Measurements from ENCODE around the gene TPCN1. TPM values are rescaled to one million over a fixed set of nuclear protein-coding genes. Genes with fewer than 3 reads are reported as not detected.

TPCN1 gene
- total RNA-seq, 1 donor from 2014 or later: 153 TPM

DNA sequence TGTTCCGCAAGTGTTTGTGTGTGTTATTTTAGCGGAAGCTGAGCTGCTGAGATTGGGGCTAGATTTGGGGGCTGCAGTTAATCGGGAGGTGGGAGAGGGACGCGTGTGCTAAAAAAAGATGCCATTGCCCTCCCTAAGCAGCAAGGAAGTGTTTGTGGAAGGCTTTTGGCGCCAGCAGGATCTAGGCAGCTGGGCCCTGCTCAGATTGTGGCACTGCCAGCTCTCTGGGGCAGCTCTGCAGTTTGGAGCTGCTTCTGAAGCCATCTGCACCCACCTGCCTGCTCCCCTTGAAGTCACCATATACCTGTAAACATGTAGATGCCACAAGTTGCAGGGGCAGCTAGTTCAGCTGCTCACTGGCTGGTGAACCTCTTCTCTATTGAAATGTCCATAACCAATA is 28.8 kb downstream of the TPCN1 start:
- peaks cover 16% of the 10 kb centered on the region for H3K9me3 ChIP-seq (replicated peaks)
- H3K4me1 ChIP-seq: peaks cover 95% of the 10 kb centered on the region
- H3K4me3 ChIP-seq: no peak overlapping the region
- H3K36me3 ChIP-seq: peaks cover 50% of the 10 kb centered on the region
- peak overlapping the region; percentile 99 for H3K27ac ChIP-seq (replicated peaks)
- TF ChIP-seq, protein P1, sequence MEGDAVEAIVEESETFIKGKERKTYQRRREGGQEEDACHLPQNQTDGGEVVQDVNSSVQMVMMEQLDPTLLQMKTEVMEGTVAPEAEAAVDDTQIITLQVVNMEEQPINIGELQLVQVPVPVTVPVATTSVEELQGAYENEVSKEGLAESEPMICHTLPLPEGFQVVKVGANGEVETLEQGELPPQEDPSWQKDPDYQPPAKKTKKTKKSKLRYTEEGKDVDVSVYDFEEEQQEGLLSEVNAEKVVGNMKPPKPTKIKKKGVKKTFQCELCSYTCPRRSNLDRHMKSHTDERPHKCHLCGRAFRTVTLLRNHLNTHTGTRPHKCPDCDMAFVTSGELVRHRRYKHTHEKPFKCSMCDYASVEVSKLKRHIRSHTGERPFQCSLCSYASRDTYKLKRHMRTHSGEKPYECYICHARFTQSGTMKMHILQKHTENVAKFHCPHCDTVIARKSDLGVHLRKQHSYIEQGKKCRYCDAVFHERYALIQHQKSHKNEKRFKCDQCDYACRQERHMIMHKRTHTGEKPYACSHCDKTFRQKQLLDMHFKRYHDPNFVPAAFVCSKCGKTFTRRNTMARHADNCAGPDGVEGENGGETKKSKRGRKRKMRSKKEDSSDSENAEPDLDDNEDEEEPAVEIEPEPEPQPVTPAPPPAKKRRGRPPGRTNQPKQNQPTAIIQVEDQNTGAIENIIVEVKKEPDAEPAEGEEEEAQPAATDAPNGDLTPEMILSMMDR (IDR thresholded peaks at IDR 0.05; ENCODE audit: borderline replicate concordance): no peak
- H3K27me3 ChIP-seq (ENCODE audit: low read depth): no peaks in the 10 kb centered on the region
- no peak for DNase-seq
- intact Hi-C loops (cut with micrococcal nuclease): no loop called here

DNA sequence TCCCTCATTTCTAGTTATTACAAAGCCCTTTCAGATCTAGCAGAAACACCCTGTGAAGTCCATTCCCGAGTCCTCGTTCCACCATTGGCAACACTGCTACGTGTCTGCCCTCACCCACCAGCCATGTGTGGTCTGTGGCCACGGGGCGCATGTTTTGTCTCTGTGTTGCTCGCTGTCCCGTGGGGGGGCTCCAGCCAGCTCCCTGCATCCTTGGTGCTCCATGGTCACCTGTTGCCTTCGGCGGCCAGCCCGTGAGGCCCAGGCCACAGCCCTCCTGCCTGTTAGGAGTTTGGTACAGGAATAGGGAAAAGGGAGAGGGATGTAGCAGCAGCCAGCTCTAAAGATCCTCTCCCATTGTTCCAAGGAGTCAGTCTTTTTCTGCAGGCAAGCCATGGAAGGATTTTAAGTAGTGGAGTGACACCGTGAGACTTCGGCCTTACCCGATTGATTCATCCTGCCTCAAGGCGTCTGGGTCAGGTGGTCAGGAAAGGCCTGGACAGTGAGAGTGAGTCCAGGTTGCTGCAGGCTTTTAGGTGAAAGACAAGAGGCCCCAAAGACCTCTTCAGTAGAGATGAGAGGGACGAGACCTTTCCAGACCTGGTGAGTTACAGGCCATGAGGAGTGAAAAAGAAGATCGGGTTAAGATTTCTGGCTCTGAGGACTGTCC is 30.3 kb downstream of the TPCN1 start:
- TF ChIP-seq, protein P1 (IDR thresholded peaks at IDR 0.05; ENCODE audit: borderline replicate concordance): no peak
- Histone ChIP-seq H3K36me3 (peaks cover 50% of the 10 kb centered on the region), H3K9me3 (replicated peaks) (peaks cover 16% of the 10 kb centered on the region), H3K4me3 (no peak overlapping the region), H3K4me1 (peaks cover 84% of the 10 kb centered on the region), H3K27ac (replicated peaks) (peak overlapping the region; percentile 99), H3K27me3 (ENCODE audit: low read depth) (no peaks in the 10 kb centered on the region)
- DNase-seq: no peak
- intact Hi-C loops (cut with micrococcal nuclease): no loop called here

DNA sequence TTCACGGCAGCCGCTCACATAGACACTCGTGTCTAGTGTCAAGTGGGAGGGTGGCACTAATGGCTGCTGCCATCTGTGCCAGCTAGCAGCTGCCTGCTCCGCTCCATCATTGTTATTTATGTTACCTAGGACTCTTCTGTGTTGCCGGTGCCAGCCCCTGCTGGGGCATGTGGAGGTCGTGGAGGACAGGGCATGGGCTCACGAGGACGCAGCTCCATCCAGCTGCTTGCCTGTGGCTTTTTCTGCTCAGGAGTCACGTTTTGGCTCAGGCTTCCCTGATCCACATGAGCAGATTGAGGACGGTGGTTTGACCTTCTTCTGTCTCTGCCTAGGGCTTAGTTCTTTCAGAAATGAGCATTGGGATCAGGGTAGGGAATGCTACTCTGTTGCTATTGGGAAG is 31.2 kb downstream of the TPCN1 start:
- peaks cover 75% of the 10 kb centered on the region for H3K4me1 ChIP-seq
- H3K4me3 ChIP-seq: peak overlapping the region; percentile 17
- H3K27ac ChIP-seq (replicated peaks): peak overlapping the region; percentile 99
- H3K27me3 ChIP-seq (ENCODE audit: low read depth): no peaks in the 10 kb centered on the region
- H3K36me3 ChIP-seq: peaks cover 43% of the 10 kb centered on the region
- H3K9me3 ChIP-seq (replicated peaks): peaks cover 16% of the 10 kb centered on the region
- intact Hi-C loops (cut with micrococcal nuclease): no loop called here
- DNase-seq: peak; percentile 72
- TF ChIP-seq, protein P1 (IDR thresholded peaks at IDR 0.05; ENCODE audit: borderline replicate concordance): no peak

DNA sequence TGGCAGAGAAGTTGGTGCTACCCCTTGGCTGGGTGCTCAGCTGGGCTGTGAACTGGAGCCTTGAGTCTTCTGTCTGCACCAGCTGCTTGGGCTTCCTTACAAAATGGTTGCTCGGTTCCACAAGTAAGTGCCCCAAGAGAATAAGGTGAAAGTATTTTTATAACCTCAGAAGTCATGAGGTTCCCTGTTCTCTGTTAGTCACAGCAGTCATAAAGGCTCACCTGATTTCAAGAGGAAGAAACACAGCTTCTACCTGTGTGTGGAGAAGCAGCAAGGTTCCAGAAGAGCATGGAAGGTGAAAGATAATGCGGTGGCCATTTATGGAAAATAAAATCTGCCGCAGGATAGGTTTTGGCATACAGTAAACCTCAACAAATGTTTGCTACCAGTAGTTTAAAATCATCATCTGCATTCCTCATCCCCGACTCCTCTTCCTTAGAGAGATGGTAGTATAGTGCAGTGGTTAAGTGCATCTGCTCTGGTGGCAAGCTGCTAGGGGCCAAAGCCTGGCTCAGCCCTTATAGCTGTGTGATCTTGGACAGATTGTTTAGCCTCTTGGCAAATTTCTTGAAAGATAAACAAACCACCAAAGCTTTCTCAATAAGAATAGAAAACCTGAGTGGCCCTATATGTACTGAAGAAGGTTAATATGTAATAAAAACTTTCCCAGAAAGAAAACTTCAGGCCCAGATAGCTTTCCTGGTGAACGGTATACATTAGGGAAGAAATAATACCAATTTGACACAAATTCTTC is 32.4 kb downstream of the TPCN1 start:
- Histone ChIP-seq H3K4me3 (no peak overlapping the region), H3K4me1 (peaks cover 73% of the 10 kb centered on the region), H3K36me3 (peaks cover 35% of the 10 kb centered on the region), H3K27me3 (ENCODE audit: low read depth) (no peaks in the 10 kb centered on the region), H3K27ac (replicated peaks) (peak overlapping the region; percentile 99), H3K9me3 (replicated peaks) (peaks cover 16% of the 10 kb centered on the region)
- intact Hi-C loops (cut with micrococcal nuclease): no loop called here
- TF ChIP-seq, protein P1 (IDR thresholded peaks at IDR 0.05; ENCODE audit: borderline replicate concordance): no peak
- no peak for DNase-seq

DNA sequence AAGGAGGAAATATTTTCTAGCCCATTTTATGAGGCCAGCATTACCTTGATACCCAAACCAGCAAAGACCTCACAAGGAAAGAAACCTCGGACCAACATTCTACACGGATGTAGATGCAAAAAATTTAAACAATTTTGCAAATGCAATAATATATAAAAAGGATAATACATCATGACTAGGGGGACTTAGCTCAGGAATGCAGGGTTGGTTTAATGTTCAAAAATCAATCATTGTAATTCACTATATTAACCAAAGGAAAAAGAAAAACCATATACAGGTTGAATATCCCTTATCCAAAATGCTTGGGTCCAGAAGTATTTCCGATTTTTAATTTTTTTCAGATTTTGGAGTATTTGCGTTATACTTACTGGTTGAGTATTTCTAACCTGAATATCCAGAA is 33.0 kb downstream of the TPCN1 start:
- Histone ChIP-seq H3K4me3 (no peak overlapping the region), H3K36me3 (peaks cover 30% of the 10 kb centered on the region), H3K27ac (replicated peaks) (peak overlapping the region; percentile 99), H3K4me1 (peaks cover 73% of the 10 kb centered on the region), H3K27me3 (ENCODE audit: low read depth) (no peaks in the 10 kb centered on the region), H3K9me3 (replicated peaks) (peaks cover 16% of the 10 kb centered on the region)
- DNase-seq: no peak
- intact Hi-C loops (cut with micrococcal nuclease): no loop called here
- TF ChIP-seq, protein P1 (IDR thresholded peaks at IDR 0.05; ENCODE audit: borderline replicate concordance): no peak
